ENCODE data around the gene UBAC2.
A peak's percentile ranks its signal among the peaks of the same experiment; 100 is the strongest.

GRCh38 chr13:99265821-99266426 is 65.3 kb downstream of the UBAC2 start:
- TF ChIP-seq CTCF (IDR thresholded peaks at IDR 0.05; ENCODE audit: low read length), result peak; percentile 82
- TF ChIP-seq EZH2 (IDR thresholded peaks at IDR 0.05; ENCODE audit: borderline replicate concordance, low read length), result no peak

Measured in OCI-LY1 (cell line).